Stimulated activated naive B cell treated with anti-CD40 and anti-IgM and Interleukin-4, amounts not matched to agents 10 μg/mL and 1 μg/mL and 100 μg/mL, for 72 hours (primary cell): ENCODE data around the gene SLC16A13.

Source experiments
- ATAC-seq, 2 donors: fragments of 150-1000 bp; cut with Tn5 transposase; replicated peaks; 2 replicates each; pipeline ENCODE4 v1.10.0; 2021; ENCODE audit warnings: moderate library complexity in 1 of 2
- DNase-seq: peaks from one replicate; pipeline ENCODE4 v3.0.0; 2021
- H3K27ac Mint-ChIP-seq: one replicate; pipeline ENCODE4 v1.8.0; 2022; ENCODE audit warnings: mild to moderate bottlenecking, mixed read lengths
- H3K27me3 Mint-ChIP-seq, 2 donors: one replicate each; pipeline ENCODE4 v1.8.0; 2022; ENCODE audit warnings: mixed read lengths in 2 of 2
- H3K36me3 Mint-ChIP-seq, 2 donors: one replicate each; pipeline ENCODE4 v1.8.0; 2022; ENCODE audit warnings: mixed read lengths in 2 of 2, mild to moderate bottlenecking in 1 of 2
- H3K4me1 Mint-ChIP-seq, 2 donors: one replicate each; pipeline ENCODE4 v1.8.0; 2022; ENCODE audit warnings: mixed read lengths in 2 of 2, mild to moderate bottlenecking in 1 of 2
- H3K4me3 Mint-ChIP-seq, 2 donors: one replicate each; pipeline ENCODE4 v1.8.0; 2022; ENCODE audit warnings: mild to moderate bottlenecking in 2 of 2, mixed read lengths in 2 of 2, moderate library complexity in 1 of 2
- H3K9me3 Mint-ChIP-seq, 2 donors: one replicate each; pipeline ENCODE4 v1.8.0; 2022; ENCODE audit warnings: mixed read lengths in 2 of 2, mild to moderate bottlenecking in 1 of 2

The SLC16A13 gene

DNA sequence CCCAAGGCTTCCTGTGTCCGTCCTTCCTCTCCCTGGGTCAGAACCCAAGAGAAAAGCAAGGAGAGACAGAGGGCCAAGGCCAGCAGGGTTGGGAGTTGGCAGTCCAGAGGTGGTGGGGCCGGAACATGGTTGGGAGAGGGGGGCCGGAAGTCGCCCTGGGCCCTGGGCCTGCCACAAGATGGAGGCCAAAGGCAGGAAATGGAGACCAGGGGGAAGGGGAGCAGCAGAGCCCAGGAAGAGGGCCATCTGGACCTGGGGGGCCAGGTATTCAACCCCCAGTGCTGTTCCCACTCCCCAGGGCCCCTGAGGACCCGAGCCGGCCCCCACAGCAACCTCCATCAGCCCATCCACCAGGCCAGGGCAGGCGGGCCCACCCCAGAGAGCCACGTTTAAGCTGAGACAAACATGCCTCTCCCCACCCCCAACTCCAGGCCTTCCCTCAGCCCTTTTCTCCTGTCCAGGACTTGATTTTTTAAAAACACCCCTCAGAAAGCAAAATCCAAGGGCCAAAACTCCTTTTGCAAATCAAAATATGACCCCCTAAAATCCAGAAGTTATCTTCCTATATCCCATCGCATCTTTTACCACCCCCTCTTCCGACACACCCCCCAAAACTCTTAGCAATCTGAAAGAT, 17.4 kb upstream of the SLC16A13 start:
- peak overlapping the region; percentile 83 for H3K27ac Mint-ChIP-seq
- no peak overlapping the region for H3K4me3 Mint-ChIP-seq
- H3K9me3 Mint-ChIP-seq: peaks cover 0 to 4% of the 10 kb centered on the region in 2 donors
- H3K27me3 Mint-ChIP-seq: peaks cover 0 to 5% of the 10 kb centered on the region in 2 donors
- ATAC-seq: no peak
- peaks cover 57 to 73% of the 10 kb centered on the region in 2 donors for H3K4me1 Mint-ChIP-seq
- no peak for DNase-seq
- H3K36me3 Mint-ChIP-seq: peaks cover 28 to 35% of the 10 kb centered on the region in 2 donors

DNA sequence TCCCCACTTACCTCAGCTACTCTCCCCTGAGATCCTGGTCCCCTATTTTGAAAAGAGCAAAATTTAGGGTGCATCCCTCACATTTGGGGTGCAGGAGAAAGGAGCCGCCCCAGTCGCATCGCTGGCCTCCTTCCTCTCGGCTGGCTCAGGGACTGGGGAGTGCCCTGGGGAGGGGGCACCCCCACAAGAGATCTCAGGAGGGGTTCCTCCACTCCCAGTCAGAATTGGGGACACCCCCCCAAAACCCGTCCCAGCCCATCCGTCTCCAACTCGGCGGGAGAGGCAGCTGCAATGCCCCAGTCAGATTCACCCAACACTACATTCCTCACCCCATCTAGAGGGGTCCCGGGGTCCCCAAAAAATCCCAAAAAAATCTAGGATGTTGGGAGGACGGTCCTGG, 16.4 kb upstream of the SLC16A13 start:
- Mint-ChIP-seq H3K4me1 (peaks cover 58 to 66% of the 10 kb centered on the region in 2 donors), H3K27me3 (peaks cover 0 to 5% of the 10 kb centered on the region in 2 donors), H3K27ac (no peak overlapping the region), H3K36me3 (peaks cover 19 to 26% of the 10 kb centered on the region in 2 donors), H3K4me3 (no peak overlapping the region), H3K9me3 (peaks cover 0 to 4% of the 10 kb centered on the region in 2 donors)
- DNase-seq: no peak
- ATAC-seq: no peak

DNA sequence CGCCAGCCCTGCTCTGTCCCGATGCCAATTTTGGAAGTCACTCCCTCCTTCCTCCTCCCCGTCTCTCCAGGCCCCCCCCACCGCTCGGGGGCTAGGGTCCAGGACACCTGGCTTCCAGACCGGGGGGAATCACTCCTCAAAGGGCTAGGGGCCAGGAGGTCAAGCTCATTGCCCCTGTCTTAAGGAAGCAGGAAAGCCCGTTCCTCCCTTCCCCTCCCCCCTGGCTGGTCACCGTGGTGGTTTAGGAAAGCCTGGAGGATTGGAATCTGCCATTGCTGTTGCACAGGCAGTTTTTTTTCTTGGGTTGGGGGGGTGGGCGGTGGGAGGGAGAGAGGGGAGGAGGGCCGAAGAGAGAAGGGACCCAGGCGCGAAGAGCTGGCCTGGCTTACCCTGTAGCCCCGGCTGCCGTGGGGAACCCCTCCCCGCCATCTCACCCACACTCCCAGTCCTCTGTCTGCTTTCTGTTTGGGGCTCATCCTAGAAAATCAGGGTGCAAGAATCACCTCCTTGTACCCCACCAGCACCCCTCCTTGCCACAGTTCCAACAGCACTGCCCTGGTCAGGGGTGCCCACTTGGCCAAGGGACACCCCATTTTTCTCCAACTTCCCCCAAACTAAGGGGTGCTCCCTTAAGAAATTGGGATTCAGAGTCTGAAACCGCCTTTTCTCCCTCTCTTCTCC, 15.8 kb upstream of the SLC16A13 start:
- DNase-seq (no peak), ATAC-seq (no peak)
- peaks cover 0 to 5% of the 10 kb centered on the region in 2 donors for H3K27me3 Mint-ChIP-seq
- H3K9me3 Mint-ChIP-seq: peaks cover 0 to 4% of the 10 kb centered on the region in 2 donors
- H3K4me3 Mint-ChIP-seq: no peak overlapping the region
- H3K4me1 Mint-ChIP-seq: peaks cover 58 to 65% of the 10 kb centered on the region in 2 donors
- H3K36me3 Mint-ChIP-seq: peaks cover 18 to 24% of the 10 kb centered on the region in 2 donors
- H3K27ac Mint-ChIP-seq: peak overlapping the region; percentile 47

DNA sequence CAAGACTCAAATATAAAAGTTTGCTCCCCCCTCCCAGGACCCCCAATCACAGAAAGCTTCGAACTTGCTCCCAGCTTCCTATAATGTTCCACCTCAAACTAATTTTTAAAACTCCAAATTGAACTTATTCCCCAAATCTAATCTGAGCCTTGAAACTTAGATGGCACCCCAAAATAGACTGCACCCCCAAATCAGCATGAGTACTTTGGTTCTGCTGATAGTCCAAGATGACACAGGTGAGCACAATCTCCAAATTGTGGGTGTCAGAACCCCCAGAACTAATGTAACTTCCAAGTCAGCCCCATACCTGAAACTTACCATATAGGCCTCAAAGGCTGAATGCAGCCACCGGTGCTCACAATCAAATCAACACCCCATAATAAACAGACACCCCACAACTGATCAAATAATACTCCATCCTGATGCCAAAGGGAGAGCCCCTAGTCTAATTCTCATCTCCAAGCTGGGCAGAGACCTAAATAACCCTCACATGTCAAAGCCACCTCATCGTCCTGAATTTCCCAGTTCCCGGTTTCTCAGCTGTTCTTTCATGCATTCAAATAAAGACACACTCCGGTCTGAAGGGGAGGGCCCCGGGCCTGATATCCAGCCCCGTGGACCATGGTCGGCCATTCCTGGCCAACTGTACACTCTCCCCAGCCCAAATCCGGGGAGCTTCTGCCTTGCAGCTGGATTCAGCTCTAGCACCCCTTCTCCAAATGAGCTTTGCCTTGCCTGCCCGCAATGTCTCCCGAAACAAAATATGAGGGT, 14.7 kb upstream of the SLC16A13 start:
- H3K9me3 Mint-ChIP-seq: peaks cover 0 to 4% of the 10 kb centered on the region in 2 donors
- peaks cover 0 to 5% of the 10 kb centered on the region in 2 donors for H3K27me3 Mint-ChIP-seq
- peaks cover 53 to 56% of the 10 kb centered on the region in 2 donors for H3K4me1 Mint-ChIP-seq
- no peak overlapping the region for H3K4me3 Mint-ChIP-seq
- peak overlapping the region; percentile 92 for H3K27ac Mint-ChIP-seq
- ATAC-seq (no peak), DNase-seq (no peak)
- peaks cover 13 to 20% of the 10 kb centered on the region in 2 donors for H3K36me3 Mint-ChIP-seq

DNA sequence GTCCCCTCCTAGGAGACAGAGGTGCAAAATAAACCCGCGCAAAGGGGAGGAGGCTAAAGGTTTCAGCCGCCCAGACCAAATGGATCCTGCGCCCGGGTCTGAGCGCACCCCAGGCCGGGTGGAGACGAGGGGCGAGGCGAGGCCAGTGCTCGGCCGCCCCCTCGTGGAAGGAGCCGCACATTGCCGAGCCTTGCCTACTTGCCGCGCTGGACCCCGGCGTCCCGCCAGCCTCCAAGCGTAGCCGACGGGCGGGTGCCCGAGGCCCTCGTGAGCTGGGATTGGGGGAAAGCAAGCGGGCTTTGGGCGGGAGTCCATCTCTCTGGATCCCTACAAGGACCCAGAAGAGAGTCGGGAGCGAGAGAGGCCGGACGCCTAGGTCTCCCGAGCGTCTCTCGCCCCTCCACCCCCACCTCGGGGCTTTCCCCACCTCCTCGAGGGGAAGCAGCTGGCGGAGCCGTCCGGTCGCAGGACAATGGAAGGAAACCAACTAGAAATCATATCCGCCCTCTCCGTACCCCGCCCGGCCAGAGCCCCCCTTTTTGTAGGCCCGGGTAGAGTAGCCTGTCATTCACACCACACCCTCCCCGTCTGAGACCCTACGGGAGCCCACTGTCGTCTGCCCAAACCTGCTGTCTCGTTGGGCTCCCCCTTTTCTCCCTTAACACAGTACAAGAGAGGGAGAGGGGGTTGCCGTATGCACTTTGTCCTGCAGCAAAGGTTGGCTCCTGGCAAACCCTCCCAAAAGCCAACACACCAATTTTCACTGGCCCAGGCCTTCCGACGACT, 13.6 kb upstream of the SLC16A13 start:
- H3K4me1 Mint-ChIP-seq: peaks cover 44 to 45% of the 10 kb centered on the region in 2 donors
- peak overlapping the region; percentile 84 to 86 for H3K4me3 Mint-ChIP-seq
- ATAC-seq (peak; percentile 84 to 86), DNase-seq (peak; percentile 82)
- H3K9me3 Mint-ChIP-seq: peaks cover 0 to 4% of the 10 kb centered on the region in 2 donors
- peaks cover 0 to 5% of the 10 kb centered on the region in 2 donors for H3K27me3 Mint-ChIP-seq
- H3K36me3 Mint-ChIP-seq: peaks cover 5 to 10% of the 10 kb centered on the region in 2 donors
- H3K27ac Mint-ChIP-seq: peak overlapping the region; percentile 92

DNA sequence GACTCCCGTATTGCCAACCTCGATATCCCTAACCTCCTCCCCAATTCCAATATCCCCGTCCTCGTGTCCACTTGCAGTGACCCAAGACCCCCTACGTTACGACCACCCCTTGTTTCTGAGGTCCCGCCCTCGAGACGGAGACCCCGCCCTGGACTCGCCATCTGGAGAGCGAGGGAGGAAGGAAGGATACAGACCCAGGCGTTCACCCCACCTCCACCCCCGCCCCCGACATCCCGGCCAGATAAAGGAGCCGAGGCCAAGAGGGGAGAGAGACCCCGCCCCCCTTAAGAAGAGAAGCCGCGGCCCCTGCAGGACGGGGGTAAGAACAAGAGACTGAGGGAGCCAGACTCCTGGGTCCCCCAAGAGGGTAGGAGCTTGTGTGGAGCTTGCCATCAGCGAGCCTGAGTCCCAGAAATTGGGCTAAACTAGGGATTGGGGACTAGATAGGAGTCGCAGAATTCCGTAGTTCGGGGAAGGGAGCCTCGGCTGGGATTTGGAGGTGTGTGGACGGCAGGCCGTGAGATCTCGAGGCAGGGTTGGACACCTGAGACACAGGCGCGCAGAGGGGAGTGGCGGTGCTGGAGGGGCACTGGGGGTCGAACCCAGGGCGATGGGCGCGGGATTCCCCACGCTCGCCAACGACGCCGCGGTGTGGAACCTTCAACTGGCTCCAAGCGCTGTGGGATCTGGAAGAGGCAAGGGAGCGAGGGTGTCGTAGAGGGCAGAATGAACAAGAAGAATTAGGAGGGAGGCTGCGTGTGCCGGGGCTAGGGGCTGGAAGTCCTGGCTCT, 12.8 kb upstream of the SLC16A13 start, which contains the start of gene BCL6B:
Gene BCL6B, plus strand, starts transcription at position 270 of the 791 bp plus-strand sequence. CDS start 622 bp downstream, outside the sequence.
- Mint-ChIP-seq H3K27ac (peak within 1 kb of the TSS; percentile 92), H3K4me3 (peak within 1 kb of the TSS; percentile 84 to 86), H3K4me1 (peaks cover 36 to 37% of the 10 kb centered on the region in 2 donors)

DNA sequence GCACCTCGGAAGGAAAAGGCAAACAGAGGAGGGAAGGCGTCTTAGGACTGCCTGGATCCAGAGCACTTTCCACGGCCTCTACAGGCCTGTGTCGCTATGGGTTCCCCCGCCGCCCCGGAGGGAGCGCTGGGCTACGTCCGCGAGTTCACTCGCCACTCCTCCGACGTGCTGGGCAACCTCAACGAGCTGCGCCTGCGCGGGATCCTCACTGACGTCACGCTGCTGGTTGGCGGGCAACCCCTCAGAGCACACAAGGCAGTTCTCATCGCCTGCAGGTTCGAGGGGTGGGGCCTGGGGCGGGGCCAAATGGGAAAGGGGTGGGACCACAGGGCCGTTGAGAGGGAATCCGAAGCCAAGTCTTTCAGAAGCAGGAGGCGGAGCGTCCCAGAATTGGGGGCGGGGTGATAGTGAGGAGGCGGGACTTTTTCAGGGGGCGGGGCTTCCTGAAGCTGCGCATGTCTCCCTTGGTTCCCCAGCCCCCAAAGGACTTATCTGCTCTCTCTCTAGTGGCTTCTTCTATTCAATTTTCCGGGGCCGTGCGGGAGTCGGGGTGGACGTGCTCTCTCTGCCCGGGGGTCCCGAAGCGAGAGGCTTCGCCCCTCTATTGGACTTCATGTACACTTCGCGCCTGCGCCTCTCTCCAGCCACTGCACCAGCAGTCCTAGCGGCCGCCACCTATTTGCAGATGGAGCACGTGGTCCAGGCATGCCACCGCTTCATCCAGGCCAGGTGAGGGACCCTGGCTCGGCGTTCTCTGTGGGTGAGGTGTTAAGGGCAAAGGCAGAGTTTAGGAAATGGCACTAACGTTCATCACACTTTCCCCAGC, 12.0 kb upstream of the SLC16A13 start:
- ATAC-seq: peak; percentile 61 to 70
- peaks cover 0 to 4% of the 10 kb centered on the region in 2 donors for H3K9me3 Mint-ChIP-seq
- H3K27ac Mint-ChIP-seq: peak overlapping the region; percentile 81
- H3K36me3 Mint-ChIP-seq: no peaks in the 10 kb centered on the region
- peak; percentile 87 for DNase-seq
- peaks cover 31% of the 10 kb centered on the region in 2 donors for H3K4me1 Mint-ChIP-seq
- peak overlapping the region; percentile 84 to 86 for H3K4me3 Mint-ChIP-seq
- peaks cover 0 to 5% of the 10 kb centered on the region in 2 donors for H3K27me3 Mint-ChIP-seq

More for the DNA sequence above, 12.8 kb upstream of the SLC16A13 start, which contains the start of gene BCL6B:
- Mint-ChIP-seq H3K27me3 (peaks cover 0 to 5% of the 10 kb centered on the region in 2 donors), H3K36me3 (peaks cover 0 to 2% of the 10 kb centered on the region in 2 donors), H3K9me3 (peaks cover 0 to 4% of the 10 kb centered on the region in 2 donors)
- ATAC-seq (no peak), DNase-seq (no peak)

DNA sequence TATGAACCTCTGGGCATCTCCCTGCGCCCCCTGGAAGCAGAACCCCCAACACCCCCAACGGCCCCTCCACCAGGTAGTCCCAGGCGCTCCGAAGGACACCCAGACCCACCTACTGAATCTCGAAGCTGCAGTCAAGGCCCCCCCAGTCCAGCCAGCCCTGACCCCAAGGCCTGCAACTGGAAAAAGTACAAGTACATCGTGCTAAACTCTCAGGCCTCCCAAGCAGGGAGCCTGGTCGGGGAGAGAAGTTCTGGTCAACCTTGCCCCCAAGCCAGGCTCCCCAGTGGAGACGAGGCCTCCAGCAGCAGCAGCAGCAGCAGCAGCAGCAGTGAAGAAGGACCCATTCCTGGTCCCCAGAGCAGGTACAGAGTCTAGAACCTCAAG, 11.4 kb upstream of the SLC16A13 start:
- H3K4me3 Mint-ChIP-seq: no peak overlapping the region
- H3K27me3 Mint-ChIP-seq: peaks cover 0 to 5% of the 10 kb centered on the region in 2 donors
- peaks cover 0 to 4% of the 10 kb centered on the region in 2 donors for H3K9me3 Mint-ChIP-seq
- no peak for ATAC-seq
- H3K27ac Mint-ChIP-seq: peak overlapping the region; percentile 31
- DNase-seq: no peak
- H3K36me3 Mint-ChIP-seq: no peaks in the 10 kb centered on the region
- peaks cover 34 to 37% of the 10 kb centered on the region in 2 donors for H3K4me1 Mint-ChIP-seq

DNA sequence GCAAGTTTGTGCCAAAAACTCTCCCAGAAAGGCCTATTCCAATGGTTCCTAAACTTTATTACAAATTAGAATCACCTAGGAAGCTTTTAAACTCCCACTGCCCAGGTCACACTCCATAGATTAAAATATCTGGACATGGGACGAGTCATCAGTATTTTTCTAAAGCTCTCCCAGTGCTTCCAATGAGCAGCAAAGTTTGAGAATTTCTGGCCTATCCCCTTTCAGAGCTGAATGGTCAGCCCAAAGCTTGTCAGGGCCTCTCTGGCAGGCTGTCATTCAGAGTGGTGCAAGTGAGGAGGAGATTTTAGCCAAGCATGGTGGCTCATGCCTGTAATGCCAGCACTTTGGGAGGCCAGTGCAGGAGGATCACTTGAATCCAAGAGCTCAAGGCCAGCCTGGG, 10.6 kb upstream of the SLC16A13 start:
- Mint-ChIP-seq H3K27ac (no peak overlapping the region), H3K9me3 (peaks cover 7% of the 10 kb centered on the region in 2 donors), H3K4me1 (peaks cover 38 to 45% of the 10 kb centered on the region in 2 donors), H3K27me3 (peaks cover 0 to 5% of the 10 kb centered on the region in 2 donors), H3K4me3 (no peak overlapping the region), H3K36me3 (peaks cover 0 to 4% of the 10 kb centered on the region in 2 donors)
- ATAC-seq (no peak), DNase-seq (no peak)

DNA sequence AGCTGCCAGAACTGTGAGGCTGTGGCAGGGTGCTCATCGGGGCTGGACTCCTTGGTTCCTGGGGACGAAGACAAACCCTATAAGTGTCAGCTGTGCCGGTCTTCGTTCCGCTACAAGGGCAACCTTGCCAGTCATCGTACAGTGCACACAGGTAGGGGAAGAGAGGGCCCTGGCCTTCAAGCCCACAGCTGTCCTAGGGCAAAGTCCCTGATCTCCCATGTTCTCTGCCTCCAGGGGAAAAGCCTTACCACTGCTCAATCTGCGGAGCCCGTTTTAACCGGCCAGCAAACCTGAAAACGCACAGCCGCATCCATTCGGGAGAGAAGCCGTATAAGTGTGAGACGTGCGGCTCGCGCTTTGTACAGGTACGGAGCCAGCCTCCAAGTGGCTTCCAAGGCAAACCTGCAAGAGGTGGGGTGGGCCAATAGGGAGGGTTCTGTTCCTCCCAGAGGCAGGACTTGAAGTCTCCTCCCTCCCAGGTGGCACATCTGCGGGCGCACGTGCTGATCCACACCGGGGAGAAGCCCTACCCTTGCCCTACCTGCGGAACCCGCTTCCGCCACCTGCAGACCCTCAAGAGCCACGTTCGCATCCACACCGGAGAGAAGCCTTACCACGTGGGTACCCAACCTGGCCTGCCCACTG, 9.2 kb upstream of the SLC16A13 start:
- H3K4me1 Mint-ChIP-seq: peaks cover 35 to 42% of the 10 kb centered on the region in 2 donors
- H3K36me3 Mint-ChIP-seq: peaks cover 0 to 4% of the 10 kb centered on the region in 2 donors
- peaks cover 7% of the 10 kb centered on the region in 2 donors for H3K9me3 Mint-ChIP-seq
- ATAC-seq (no peak), DNase-seq (no peak)
- peaks cover 0 to 5% of the 10 kb centered on the region in 2 donors for H3K27me3 Mint-ChIP-seq
- no peak overlapping the region for H3K4me3 Mint-ChIP-seq
- no peak overlapping the region for H3K27ac Mint-ChIP-seq

DNA sequence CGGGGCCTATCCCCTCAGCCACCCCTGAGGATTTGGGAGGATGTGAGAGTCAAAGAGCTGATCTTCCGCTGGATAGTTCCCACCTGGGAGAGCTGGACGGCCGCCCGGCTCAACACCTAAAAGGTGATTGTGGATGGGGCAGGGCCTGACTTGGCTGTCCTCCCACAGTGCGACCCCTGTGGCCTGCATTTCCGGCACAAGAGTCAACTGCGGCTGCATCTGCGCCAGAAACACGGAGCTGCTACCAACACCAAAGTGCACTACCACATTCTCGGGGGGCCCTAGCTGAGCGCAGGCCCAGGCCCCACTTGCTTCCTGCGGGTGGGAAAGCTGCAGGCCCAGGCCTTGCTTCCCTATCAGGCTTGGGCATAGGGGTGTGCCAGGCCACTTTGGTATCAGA, 8.5 kb upstream of the SLC16A13 start:
- peaks cover 0 to 4% of the 10 kb centered on the region in 2 donors for H3K36me3 Mint-ChIP-seq
- DNase-seq: no peak
- H3K4me3 Mint-ChIP-seq: no peak overlapping the region
- peaks cover 7% of the 10 kb centered on the region in 2 donors for H3K9me3 Mint-ChIP-seq
- peaks cover 32 to 37% of the 10 kb centered on the region in 2 donors for H3K4me1 Mint-ChIP-seq
- ATAC-seq: no peak
- peaks cover 0 to 5% of the 10 kb centered on the region in 2 donors for H3K27me3 Mint-ChIP-seq
- H3K27ac Mint-ChIP-seq: no peak overlapping the region

DNA sequence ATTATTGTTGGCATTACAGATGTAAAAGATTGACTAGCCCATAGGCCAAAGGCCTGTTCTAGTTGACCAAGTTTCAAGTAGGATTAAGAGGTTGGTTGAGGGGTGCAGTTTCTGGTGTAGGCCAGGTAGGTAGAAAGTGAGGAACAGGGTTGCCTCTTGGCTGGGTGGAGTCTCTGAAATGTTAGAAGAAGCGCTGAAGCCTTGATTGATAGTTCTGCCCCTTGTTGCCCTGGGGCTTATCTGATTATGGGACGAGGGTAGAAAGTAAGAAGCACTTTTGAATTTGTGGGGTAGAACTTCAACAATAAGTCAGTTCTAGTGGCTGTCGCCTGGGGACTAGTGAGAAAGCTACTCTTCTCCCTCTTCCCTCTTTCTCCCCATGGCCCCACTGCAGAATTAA, 6.7 kb upstream of the SLC16A13 start:
- DNase-seq (no peak), ATAC-seq (no peak)
- Mint-ChIP-seq H3K4me3 (no peak overlapping the region), H3K9me3 (peaks cover 3 to 7% of the 10 kb centered on the region in 2 donors), H3K27me3 (no peaks in the 10 kb centered on the region), H3K27ac (peak overlapping the region; percentile 82), H3K36me3 (peaks cover 0 to 4% of the 10 kb centered on the region in 2 donors), H3K4me1 (peaks cover 23 to 28% of the 10 kb centered on the region in 2 donors)
